GM10847 (cell line): ENCODE results near the gene PBLD.

Experiments used
- POLR2A ChIP-seq: IDR thresholded peaks from 2 replicates; pipeline ENCODE4 v1.6.1; 2011; ENCODE audit not compliant: insufficient read length; ENCODE audit errors: extremely low read depth

Gene PBLD

DNA sequence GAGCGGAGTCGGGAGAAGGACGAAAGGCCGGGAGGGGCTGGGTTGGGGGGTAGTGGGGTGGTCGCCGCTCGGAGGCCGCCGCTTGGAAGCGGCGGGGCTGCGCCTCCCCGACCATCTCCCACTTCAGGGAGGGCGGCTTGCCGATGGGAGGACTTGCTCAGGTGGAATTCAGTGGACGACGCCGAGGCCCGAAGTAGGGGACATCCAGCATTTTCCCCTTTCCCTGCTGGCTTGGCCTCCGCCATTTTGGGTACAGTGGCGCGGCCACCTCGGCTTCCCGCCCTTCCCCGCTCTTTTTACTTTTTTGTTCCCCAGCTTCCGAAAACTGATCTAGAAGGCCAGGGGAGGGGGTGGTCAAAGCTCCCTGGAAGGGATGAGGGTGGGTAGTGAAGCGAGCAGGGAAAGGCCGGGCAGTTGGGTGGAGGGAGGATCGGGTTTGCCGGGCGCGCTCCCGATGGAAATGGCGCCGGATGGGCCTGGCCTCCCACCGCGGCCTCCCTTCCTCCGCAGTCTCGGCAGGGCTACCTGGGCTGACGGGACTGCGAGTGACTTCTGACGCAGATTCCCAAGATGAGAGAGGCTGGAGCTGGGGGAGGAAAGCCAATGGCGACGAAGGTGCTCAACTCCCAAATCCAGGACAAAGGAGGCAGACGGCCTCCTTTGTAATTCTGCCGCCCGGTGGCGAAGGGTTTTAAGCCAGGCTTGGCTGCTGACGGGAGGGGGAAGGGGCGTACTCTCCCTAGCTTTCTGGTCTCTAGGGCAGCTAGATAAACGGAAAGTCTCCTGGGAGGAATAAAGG lies at the start of gene PBLD:
TSS of gene PBLD (minus strand) at position 670 of the 799 bp plus-strand sequence. CDS start 26,084 bp downstream, outside the sequence.
- no peak for TF ChIP-seq POLR2A

DNA sequence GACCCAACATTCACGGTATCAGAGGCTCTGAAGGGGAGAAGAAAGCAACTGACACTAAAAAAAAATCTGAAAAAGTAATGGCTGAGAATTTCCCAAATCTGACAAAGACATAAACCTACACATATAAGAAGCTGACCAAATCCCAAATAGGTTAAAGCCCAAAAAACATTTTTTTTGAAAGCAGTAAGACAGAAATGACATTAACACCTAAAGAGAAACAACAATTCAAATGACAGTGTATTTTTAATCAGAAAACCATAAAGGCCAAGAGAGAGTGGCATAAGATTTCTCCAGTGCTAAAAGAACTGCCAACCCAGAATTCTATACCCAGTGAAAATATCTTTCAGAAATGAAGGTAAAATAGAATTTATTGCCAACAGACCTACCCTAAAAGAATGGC lies 38.9 kb upstream of the PBLD start:
- no peak for TF ChIP-seq POLR2A

DNA sequence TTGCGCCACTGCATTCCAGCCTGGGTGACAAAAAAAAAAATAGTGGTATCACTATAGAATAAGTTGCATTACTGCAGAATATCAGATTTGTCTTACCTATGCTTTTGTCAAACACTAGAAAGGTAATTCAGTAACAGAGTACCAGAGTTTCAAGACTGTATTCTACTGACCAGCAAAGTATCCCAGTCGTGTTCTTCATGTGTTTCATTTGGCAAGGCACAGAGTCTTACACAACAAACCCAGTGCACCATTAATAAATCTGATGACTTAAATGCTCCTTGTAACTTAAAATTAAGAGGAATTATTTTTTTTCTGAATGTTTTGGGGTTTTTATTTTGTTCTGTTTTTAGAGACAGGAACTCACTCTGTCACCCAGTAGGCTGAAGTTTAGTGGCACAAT lies 34.4 kb upstream of the PBLD start:
- no peak for TF ChIP-seq POLR2A

DNA sequence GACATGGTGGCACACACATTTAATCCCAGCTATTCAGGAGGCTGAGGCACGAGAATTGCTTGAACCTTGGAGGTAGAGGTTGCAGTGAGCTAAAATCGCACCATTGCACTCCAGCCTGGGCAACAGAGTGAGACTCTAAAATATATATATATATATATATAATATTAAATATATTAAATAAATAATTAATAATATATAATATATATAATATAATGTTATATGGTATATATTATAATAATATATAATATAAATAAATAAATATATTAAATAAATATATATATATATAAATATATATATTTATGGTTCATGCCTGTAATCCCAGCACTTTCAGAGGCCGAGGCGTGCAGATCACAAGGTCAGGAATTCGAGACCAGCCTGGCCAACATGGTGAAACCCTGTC lies 33.9 kb upstream of the PBLD start:
- TF ChIP-seq POLR2A: no peak

DNA sequence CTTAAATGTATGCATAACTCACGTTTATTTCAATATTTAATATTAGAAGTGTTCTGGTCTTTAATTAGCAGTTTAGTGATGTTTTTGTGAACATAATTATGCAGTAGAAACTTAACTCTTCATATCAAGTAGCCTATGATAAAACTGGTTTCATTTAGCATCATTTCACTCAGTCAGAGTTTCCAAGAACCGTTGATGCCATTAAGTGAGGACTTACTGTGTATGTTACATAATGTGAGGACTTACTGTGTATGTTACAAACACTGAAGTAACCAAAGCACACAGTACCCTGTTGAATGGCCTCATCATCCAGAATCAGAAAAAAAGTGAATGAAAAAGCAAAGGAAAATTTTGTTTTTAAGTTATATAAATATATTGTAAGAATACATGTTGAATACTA lies 32.9 kb upstream of the PBLD start:
- no peak for TF ChIP-seq POLR2A

DNA sequence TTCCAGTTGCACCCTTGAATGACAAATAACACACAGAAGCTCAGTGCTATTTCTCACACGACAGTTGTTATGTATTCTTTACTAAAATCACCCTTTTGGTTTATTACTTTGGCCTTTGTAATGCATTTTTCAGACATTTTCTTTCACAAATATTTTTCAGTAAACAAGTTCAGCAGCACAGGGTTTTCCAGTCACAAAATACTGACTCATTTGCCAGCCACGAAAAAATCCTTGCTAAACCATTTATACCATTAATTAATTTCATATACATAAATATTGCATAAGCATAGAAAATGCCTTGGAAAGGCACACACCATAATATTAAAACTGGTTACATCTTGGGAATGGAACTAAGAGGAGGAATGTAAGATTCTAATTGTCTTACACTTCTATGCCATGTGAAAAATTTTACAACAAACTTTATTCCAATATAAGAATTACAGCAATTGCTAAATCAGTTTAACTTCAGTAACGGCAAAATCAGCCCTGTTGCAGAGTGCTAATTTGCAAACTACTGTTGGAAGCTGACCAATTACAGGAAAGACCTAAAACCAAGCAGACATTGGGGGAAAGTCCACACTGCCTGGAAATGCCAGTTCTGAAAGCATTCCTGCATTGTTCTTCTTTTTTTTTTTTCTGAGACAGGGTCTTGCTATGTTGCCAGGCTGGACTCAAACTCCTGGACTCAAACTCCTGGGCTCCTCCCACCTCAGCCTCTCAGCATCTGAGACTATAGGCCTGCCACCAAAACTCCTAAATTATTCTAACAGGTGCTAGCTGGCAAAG lies 31.6 kb upstream of the PBLD start:
- TF ChIP-seq POLR2A: no peak

DNA sequence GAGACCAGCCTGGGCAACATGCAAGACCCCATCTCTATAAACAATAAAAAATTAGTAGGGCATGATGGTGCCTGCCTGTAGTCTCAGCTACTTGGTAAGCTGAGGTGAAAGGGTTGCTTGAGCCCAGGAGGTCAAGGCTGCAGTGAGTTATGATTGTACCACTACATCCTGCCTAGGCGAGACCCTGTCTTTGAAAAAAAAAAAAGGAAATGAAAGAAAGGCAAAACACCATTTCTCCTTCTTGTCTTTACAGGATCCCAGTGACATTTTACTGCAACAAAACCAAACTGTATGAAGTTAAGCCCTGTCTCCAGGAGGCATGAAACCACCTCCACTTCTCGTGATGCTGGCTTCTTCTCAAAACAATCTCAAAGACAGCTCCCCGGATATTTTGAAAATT lies 29.9 kb upstream of the PBLD start:
- TF ChIP-seq POLR2A: no peak

DNA sequence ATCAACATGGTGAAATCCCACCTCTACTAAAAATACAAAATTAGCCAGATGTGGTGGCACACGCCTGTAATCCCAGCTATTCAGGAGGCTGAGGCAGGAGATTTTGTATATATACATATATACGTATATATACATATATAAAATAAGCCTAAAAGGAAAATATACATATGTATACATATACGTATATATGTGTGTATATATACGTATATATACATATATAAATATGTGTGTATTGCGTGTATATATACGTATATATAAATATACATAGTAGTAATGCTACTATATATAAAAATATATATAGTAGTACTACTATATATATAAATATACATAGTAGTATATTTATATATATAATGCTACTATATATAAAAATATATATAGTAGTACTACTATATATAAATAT lies 26.5 kb upstream of the PBLD start:
- TF ChIP-seq POLR2A: no peak

DNA sequence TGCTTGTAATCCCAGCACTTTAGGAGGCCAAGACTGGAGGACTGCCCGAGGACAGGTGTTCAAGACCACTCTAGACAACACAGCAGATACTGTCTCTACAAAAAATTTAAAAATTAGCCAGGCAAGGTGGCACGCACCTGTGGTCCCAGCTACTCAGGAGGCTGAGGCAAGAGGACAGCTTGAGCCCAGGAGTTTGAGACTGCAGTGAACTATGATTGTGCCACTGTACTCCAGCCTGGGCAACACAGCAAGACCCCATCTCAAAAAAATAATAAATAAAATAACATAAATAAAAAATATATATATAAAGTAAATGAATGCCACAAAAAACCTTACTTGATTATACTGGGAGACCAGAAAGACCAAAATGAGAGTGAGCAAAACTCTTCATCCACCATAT lies 20.8 kb upstream of the PBLD start:
- TF ChIP-seq POLR2A: no peak

DNA sequence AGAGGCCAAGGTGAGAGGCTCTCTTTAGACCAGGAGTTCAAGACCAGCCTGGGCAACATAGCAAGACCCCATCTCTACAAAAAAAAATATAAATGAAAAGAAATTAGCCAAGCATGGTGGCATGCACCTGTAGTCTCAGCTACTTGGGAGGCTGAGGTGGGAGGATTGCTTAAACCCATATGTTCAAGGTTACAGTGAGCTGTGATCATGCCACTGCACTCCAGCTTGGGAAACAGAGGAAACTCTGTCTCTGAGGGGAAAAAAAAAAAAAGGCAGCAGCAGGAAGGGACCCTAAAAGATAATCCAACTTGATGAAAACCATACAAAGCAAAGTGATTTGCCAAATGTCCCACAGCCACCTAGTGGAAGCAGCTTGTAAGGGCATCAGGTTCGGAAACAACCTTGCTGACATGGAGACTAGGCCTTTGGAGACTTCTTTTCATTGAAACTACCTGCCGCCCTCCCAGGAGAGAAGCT lies 15.6 kb upstream of the PBLD start:
- TF ChIP-seq POLR2A: no peak

DNA sequence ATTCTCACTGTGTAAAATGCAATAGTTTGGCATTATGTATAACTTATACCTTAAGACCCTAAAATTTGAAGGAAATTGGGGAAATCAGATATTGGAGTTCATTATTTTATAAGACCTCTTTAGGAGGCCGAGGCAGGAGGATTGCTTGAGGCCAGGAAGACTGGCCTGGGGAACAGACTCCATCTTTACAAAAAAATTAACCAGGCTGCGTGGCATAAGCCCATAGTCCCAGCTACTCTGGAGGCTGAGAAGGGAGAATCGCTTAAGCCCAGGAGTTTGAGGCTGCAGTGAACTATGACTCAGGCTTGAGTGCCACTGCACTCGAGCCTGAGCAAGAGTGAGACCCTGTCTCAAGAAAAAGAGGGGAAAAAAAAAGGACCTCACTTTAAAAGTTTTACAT lies 14.0 kb upstream of the PBLD start:
- no peak for TF ChIP-seq POLR2A

DNA sequence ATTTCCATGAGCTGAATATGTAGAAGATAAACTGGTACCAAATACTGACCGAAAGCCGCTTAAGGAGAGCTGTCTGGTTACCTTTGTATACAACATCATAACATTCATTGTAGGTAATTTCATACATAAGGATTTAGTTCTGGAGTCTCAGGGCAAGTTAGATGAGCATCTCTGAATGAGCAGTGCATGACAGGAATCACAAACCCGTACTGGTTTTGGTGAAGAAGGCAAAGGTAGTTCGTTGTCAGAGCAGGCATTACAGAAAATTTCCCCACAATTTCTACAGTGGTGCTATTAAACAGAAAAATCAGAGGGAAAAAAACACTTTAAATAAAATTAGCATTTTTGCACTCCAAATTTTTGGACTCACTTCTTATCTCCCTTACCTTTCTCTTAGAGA lies 12.9 kb upstream of the PBLD start:
- TF ChIP-seq POLR2A: no peak

DNA sequence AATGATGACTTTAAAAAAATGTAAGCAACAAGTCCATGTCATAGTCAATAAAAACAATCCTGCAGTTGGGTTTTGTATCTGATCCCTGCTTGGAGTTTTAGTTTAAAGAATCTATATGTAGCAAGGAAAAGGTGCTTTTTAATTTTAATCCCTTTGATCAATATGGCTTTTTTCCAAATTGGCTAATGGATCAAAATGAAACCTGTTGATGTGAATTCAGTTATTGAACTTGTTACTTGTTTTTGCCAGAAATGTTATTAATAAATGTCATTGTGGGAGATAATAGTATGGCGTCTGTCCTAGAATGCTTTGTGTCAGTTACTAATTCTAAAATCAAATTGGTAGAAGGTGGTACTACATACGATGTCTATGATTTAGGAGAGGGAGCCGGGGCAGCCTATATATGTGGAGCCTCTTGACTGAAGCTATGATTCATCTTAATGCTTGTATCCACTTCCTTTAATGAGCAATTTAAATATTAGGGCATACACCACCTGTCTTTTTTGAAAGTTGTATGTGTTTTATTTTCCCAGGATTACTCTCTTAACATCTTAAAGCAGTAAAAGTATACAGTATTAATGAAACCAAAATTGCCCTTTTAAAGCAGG lies 10.3 kb upstream of the PBLD start:
- no peak for TF ChIP-seq POLR2A

DNA sequence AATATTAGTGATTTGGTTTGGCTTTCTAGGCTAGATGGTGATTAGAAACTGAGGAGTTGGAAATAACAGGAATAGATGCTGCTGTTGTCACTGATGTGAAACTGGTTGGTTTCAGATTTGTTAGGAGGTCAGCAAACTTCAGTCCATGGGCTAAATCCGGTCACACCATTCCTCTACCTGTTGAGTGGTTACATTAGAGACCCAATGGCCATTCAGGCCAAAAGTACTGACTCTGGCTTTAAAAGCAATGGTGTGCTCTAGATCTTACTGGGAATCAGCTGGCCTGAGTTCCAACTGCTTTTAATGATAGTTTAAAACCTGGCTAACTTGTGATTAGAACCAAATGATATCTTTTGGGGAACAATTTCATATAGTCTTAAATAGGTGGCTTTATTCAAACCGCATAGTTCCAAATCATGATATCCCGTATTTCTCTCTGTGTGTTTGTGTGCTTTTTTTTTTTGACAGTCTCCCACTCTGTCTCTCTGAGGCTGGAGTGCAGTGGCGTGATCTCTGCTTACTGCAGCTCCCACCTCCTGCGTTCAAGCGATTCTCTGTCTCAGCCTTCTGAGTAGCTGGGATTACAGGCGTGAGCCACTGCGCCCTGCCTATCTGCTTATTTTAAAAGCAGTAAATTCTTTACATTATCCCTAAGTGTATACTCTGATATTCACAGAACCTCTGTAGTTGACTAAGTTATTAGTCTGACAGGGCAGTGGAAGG lies 7.8 kb upstream of the PBLD start:
- no peak for TF ChIP-seq POLR2A

DNA sequence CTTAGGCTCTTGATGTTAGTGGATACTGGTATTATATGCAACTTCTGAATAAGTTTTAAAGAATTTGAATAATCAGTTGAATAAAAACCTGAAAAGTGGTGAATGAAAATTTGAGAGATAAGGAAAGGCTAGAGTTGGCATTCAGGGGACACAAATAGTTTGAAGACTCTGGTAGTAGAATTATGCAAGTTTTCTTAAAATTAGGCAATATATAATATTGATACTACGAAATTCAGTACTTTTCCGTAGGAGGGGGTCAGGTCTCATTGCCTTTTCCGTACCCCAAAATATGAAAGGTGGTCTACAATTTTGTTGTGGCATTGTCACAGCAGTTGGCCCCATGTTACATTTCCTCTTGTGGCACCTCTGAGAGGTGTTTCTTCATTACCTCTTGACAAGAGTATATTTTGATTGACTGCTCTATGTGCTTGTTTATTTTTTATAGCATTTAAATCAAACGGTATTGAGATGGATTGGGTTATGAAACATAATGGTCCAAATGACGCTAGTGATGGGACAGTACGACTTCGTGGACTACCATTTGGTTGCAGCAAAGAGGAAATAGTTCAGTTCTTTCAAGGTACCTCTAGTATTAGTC lies 4.1 kb upstream of the PBLD start:
- no peak for TF ChIP-seq POLR2A

DNA sequence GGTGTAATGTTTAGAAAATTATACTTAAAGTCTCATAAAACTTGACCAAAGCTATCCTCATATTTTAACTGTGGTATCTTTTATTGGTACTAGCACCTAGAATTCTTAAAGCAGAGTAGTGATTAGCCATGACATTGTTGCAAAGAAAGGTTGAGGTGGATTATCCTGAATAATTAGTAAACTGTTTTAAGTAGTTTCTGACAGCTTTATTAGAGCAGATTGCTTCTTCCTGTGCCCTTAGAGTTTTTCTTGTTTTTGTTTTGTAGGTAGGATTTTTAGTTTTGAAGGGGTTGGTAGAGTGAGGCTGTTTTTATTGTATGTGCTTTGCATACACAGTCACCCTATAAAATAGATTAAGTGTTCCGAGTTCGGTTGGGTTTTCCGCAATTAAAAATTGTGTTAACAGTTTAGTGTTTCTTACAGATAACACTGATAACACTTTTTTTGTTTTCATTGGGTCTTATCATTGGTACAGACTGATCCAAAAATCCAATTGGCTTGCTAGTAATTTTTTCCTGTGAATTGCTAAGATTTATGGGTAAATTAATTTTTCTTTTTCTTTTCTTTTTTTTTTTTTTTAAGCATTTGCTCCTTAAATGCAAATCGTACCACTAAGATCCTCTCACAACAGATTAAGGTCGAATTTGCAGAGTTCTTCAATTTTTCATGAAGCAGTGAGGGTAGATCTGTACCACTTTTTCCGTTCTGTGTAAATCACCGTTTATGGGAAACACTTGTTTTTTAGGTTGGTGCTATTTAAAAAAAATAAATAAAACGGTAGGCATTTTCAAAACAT lies 2.1 kb upstream of the PBLD start:
- TF ChIP-seq POLR2A: no peak
